Upper lobe of left lung (tissue), 4 donors: ENCODE data around the gene POM121L2.

ENCODE experiments used
- EP300 ChIP-seq, 4 donors: sonication (generic); formaldehyde crosslinking; IDR thresholded peaks; one replicate each; pipeline ENCODE4 v1.5.1; 2017; ENCODE audit warnings: antibody characterized with exemption in 4 of 4, control low read depth in 2 of 4
- POLR2A ChIP-seq, 4 donors: fragments of 450-650 bp; IDR thresholded peaks; one replicate each; pipeline ENCODE4 v1.5.1; 2016 to 2017; ENCODE audit warnings: antibody characterized with exemption in 4 of 4, mild to moderate bottlenecking in 2 of 4
- POLR2AphosphoS5 ChIP-seq, 2 donors: sonication (generic); formaldehyde crosslinking; IDR thresholded peaks; one replicate each; pipeline ENCODE4 v1.5.1; 2017; ENCODE audit warnings: antibody characterized with exemption in 2 of 2
- TF ChIP-seq, protein P1 (sequence below), 6 experiments: fragments of 450-650 bp in 4 of 6; fragments of 200-600 bp in 2 of 6; sonication (generic) in 2 of 6; IDR thresholded peaks; one replicate each; pipeline ENCODE4 v1.5.1; 2016 to 2019; ENCODE audit warnings: antibody characterized with exemption in 6 of 6

DNA sequence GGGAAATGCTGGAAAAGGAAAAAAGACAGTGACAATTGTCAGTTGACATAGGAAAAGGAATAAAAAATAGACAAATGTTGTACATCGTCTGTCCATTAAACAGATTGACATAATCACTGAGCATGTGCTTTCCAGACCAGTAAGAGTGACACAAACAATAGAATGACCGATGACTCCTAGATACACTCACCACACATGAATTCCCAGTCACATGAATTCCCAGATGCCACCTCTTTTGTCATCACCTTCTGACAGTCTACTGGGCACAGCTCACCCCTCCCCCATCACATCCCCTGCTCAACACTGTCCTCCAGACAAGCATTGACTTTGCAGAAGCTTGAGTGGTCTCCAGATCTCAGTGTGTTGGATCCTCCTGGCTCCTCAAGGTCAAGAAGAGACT is 25.9 kb downstream of the POM121L2 start:
- TF ChIP-seq, protein P1, sequence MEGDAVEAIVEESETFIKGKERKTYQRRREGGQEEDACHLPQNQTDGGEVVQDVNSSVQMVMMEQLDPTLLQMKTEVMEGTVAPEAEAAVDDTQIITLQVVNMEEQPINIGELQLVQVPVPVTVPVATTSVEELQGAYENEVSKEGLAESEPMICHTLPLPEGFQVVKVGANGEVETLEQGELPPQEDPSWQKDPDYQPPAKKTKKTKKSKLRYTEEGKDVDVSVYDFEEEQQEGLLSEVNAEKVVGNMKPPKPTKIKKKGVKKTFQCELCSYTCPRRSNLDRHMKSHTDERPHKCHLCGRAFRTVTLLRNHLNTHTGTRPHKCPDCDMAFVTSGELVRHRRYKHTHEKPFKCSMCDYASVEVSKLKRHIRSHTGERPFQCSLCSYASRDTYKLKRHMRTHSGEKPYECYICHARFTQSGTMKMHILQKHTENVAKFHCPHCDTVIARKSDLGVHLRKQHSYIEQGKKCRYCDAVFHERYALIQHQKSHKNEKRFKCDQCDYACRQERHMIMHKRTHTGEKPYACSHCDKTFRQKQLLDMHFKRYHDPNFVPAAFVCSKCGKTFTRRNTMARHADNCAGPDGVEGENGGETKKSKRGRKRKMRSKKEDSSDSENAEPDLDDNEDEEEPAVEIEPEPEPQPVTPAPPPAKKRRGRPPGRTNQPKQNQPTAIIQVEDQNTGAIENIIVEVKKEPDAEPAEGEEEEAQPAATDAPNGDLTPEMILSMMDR (IDR thresholded peaks at IDR 0.05): no peak
- TF ChIP-seq POLR2A (IDR thresholded peaks at IDR 0.05) (no peak), POLR2AphosphoS5 (IDR thresholded peaks at IDR 0.05) (no peak), EP300 (IDR thresholded peaks at IDR 0.05) (no peak)
